Erythroblast (primary cell): ENCODE results near the gene KLC1.

ENCODE experiments used
- DNase-seq, 2 experiments: peaks; one replicate each; lab custom pipeline; 2025; lab: John Stamatoyannopoulos, UW
- GATA1 ChIP-seq: IDR thresholded peaks from 2 replicates; pipeline ENCODE4 v1.6.1; 2011; ENCODE audit warnings: low read depth, mild to moderate bottlenecking, control low read depth, low read length, moderate library complexity
- POLR2A ChIP-seq: IDR thresholded peaks from 2 replicates; pipeline ENCODE4 v1.6.1; 2011; ENCODE audit warnings: mild to moderate bottlenecking, low read length

KLC1 gene

DNA sequence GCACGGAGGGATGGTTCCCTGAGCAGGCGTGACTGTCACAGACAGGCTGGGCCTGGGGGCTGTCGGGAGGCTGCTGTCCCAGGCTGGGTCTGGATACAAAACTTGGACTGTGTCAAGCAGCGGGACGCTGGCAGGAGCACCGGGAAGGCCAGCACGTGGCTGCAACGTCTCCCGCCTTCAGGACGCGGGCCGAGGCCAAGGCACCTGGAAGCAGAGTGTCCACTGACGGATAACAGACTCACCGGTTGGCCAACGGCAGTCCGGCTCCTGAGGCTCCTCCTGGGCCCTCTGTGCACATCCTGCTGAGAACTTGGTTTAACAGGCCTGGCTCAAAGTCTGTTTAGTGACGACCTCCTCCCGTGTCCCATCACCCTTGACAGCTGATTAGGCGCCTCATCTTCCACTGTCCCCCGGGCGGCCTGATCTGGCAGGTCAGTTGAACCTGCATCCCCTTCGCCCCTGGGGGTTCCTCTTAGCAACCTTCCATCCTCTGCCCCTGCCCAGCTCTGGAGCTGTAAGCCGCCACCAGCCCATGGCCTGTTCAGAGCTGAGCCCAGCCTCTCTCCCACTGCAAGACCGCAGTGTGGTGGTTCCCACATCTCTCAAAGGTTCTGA is 83.7 kb downstream of the KLC1 start:
- DNase-seq, result no peak
- no peak for TF ChIP-seq GATA1
- TF ChIP-seq POLR2A, result no peak

DNA sequence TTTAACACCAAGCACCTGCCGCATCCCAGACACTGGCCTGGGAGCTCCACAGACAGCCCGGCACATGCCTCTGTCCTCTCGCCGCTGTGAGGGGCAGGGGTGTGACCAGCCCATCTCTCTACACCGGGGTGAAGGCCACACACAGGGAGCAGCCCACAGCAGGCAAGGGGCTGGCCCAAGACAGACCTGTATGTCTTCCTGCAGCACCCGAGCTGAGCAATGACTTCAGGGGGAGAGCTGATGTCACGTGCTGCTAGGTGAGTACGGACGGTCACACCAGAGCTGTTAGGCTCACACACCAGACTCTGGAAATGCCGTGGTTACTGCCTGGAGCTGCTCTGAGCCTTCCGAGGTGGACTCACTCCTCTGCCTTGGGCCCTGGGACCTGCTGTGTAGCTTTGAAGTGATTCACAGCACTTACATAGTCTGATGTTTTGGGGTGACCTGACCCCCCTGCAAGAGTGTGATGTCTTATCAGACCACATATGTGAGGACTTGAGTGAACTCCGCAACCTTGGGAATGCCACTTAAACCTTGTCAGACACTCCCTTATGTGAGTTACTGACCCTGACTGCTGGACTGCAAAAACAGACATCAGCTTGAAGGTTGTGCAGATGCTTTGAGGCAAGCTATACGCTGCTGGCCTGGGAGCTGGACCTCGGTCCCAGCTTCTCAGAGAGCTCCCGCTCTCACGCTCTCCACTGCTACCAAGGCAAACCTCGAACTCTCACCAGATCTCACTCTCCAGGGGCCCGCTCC is 84.5 kb downstream of the KLC1 start:
- peak; percentile 43 to 52 for DNase-seq
- no peak for TF ChIP-seq POLR2A
- no peak for TF ChIP-seq GATA1

DNA sequence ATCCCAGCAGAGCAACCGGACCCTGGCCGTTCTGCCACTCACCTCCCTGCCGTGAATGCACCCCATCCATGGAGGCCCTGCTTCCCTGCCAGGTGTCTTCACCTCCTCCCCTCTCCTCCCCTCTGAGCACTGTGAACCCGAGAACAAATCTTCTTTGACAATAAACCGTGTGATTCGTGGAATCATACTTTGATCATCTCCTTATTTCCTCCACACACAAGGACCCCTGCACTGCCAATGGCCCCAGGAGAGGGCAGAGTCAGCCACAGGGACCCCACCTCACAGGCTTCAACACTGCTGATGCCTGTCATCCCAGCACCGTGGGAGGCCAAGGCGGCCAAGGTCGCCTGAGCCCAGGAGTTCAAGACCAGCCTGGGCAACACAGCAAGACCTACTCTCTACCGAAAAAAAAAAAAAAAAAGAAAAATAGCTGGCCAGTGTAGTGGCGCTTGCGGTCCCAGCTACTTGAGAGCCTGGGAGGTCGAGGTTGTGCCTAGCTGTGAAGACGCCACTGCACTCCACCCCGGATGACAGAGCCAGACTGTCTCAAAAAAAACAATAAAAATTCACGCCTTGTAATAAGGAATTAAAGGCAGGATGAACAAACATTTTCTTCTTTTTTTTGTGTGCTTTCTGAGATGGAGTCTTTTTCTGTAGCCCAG is 85.2 kb downstream of the KLC1 start:
- TF ChIP-seq POLR2A (no peak), GATA1 (no peak)
- DNase-seq, result peak in 1 of 2 experiments; percentile 19

DNA sequence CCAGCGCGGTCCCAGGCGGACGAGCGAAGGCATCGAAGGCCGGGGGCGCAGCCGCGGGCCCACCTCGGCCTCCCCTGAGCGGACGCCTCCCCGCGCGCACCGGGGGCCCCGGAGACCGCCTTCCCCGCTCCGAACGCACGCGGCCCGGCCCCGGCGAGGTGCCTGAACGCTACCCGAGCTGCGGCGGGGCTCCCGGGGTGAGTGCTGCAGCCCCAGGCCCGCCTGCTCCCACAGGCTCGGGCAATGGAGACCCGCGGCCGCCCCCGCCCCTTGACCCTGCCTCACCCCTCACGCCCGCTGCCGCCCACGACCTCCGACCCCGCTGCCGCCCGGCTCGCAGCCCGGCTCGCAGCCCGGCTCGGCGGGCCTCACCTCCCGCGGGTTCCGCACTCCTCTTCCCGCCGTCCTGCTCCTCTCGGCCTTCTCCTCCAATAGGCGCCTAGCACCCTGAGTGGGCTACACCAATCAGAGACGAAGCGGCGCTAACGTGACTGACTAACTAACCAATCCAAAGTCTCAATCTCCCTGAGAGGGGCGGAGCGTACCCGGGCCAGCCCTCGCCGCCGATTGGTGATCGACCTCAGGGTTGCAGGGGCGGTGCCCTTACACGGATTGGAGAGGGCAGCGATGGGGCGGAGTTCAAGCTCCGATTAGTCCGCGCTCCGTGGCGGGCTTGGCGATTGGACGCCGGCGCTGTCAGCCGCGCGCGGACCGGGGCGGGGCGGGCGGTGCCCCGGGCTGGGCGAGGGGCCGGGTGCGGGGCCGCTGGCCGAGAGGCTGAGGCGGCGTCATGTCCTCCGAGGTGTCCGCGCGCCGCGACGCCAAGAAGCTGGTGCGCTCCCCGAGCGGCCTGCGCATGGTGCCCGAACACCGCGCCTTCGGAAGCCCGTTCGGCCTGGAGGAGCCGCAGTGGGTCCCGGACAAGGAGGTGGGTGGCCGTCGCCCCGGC is 86.3 kb downstream of the KLC1 start, which contains the start of the genes XRCC3 and ZFYVE21:
TSS of gene XRCC3 (minus strand) at position 400 of the 949 bp plus-strand sequence. CDS start 4,364 bp downstream, outside the sequence.
TSS of gene ZFYVE21 (plus strand) at position 759 of the 949 bp plus-strand sequence. CDS start at position 791, 32 bp downstream.
- TF ChIP-seq GATA1, result no peak
- peak; percentile 91 for TF ChIP-seq POLR2A
- DNase-seq, result peak; percentile 100

DNA sequence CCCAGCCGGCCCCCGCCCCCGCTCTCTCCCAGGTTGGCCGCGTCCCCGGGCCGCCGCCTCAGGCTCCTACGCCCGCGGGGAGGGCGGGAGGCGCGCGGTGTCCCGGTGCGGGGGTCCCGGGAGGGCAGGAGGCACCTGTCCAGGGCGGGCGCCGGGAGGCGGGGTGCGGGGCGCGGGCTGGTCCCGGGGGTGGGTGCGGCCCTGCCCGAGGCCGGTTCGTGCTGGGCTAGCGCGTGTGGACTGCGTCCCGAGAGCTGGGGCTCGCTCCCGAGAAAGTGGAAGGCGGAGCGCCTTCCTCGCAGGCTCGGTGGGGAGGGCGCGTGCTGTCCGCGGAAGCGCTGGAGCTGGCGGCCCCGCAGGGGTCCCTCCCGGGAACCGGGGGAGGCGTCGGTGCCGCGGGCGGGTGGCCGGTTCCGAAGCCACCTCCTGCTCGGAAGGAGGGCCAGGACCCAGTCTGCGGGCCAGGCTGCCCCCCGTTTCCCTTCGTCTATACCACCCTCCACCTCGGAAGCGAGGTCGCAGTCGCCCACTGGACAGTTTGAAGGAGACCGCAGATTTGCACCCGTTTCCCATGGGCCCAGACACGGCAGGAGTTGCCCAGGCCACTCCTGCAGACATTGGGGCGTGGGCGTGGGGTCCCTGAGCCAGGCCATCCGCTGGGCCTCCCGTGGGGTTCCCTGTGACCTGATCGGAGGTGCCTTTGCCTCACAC is 87.2 kb downstream of the KLC1 start:
- no peak for TF ChIP-seq GATA1
- no peak for TF ChIP-seq POLR2A
- peak; percentile 48 to 64 for DNase-seq

DNA sequence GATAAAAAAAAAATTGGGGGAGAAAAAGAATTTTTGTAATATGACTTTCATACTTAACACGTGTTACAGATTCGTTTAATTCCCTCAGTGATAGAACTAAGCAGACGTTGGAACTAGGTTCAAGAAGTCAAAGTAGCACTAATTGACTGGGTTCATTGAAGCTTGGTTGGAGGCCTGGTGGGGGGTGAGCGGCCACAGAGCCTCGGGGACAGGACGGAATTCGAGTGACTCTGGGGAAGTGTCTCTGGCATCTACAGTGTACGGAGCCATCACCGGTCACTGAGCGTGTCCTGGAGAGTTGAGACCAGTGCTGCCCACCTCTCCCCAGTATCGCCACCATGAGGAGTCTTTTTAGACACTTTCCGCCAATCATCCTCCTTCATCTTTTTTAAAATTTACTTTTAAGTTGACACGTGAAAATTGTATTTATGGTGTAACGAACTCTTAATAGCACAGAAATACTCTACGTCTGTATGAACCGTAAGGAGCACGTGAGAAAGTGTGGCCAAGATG is 87.9 kb downstream of the KLC1 start:
- no peak for DNase-seq
- TF ChIP-seq GATA1 (no peak), POLR2A (no peak)

DNA sequence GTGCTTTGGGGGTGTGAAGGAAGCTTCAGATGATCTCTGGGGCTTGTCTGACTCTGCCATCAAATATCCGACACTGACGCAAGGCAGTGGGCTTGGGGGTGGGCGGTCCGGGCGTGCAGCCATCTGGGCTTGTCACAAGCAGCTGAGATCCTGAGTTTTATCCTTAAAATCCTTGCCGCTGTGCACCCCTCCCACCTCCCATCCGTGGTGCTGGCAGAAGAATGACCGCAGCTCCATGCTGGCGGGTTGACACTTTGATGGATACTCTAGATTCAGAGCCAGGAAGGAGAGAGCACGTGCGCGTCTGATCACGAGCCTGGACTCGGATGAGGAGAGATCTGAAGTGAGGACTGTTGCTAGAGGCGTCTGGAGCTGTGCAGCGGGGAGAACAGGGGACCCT is 89.6 kb downstream of the KLC1 start:
- TF ChIP-seq POLR2A (no peak), GATA1 (no peak)
- no peak for DNase-seq

DNA sequence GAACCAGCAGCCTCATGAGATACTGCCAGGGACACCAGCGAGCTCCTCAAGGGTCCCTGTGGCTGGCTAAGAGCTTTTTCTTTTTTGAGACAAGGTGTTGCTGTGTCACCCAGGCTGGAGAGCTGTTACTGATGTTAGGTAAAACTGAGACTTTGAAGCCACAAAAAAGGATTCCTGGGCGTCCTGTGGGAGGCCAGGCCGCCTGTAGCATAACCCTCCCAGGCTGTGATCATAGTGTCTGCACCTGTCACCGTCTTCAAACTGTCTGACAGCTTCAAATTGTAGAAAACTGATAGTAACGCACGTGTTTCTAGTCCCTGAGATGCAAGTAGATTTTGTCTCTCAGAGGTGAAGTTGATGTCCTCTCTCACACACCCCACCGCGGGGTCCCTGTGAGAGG is 90.7 kb downstream of the KLC1 start:
- no peak for DNase-seq
- TF ChIP-seq POLR2A (no peak), GATA1 (no peak)

DNA sequence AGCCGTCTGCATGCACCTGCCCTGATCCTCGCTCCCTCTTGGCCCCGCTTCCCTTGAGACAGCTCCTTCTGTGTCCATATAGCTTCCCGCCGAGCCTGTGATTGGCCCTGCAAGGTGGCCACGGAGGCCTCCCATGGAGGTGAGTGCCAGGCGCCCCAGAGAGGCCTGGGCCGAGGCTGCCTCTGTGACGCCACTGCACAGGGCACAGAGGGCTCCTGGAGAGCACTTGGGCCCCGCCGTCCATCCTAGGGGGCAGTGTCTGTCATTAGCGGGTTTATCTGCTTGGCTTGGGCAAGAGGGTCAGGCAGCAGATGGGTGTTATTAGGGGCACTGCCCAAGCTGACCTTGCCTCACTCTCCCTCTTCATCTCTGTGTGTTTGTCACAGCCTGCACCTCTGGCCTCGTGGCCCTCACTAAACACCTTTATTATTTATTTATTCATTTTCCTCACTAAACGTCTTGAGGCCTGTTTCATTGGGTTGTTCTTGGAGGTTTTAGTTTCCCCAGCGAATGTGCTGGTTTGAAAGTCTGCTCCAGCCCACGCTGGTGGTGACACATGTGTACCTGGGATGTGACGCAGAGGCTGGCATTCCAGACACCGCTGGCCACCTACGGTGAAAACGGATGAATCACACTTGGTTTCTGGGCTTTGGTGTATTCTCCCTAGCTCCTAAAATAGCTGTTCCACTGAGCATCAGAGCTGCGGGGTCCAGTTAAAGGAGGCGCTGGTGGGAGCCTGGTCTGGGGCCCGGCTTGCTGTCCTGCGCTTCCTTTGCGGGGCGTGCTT is 92.5 kb downstream of the KLC1 start:
- DNase-seq, result no peak
- TF ChIP-seq POLR2A, result no peak
- no peak for TF ChIP-seq GATA1

DNA sequence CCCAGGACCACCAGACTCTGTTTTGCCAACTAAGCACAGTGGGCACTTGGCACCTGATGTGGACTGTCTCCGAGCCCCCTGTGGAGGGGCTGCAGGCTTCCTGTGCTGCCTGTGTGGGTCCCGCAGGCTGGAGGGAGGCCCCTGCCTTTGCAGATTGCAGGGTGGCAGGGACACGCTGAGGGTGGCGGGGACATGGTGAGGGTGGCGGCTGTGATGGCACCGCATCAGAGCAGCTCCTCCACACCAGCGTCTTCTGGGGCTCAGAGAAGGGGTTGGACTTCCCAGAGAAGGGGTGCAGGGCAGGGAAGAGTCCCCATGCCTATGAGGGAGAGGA is 94.7 kb downstream of the KLC1 start:
- TF ChIP-seq POLR2A (no peak), GATA1 (no peak)

DNA sequence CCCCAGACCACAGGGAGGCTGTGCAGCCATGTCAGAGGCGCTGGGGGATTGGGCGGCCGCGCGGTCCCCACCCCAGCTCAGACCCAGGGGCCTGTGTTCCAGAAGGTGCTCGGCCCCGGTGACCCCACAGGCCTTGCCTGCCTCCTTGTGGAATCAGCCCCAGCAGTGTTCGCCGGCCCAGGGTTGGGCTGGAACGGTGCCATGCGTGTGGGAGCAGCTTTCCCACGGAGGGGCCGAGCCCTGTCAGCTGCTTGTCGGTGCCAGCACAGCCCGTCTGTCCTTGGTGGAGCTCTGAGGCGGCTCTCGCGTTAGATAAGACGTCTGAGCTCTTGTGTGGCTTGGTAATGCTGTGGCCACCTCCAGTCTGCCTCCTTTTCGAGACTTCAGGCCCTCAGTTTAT is 95.1 kb downstream of the KLC1 start:
- DNase-seq, result peak; percentile 95 to 97
- TF ChIP-seq GATA1 (no peak), POLR2A (peak; percentile 36)

More for the DNA sequence above, 94.7 kb downstream of the KLC1 start:
- DNase-seq, result no peak
